K562 (cell line): ENCODE results near the gene BFSP1. TPM values are rescaled to one million over a fixed set of nuclear protein-coding genes. Genes with fewer than 3 reads are reported as not detected.

Experiments
- CREB1 ChIP-seq, 2 experiments: sonication (generic) in 1 of 2; formaldehyde crosslinking in 1 of 2; IDR thresholded peaks; 2 replicates each; pipeline versions ENCODE4 v1.6.1 to v1.8.0; 2012 to 2022; ENCODE audit warnings: inconsistent platforms in 1 of 2, mild to moderate bottlenecking in 1 of 2, missing genetic modification reagents in 1 of 2, moderate library complexity in 1 of 2
- CTBP1 ChIP-seq: fragments of 450-650 bp; IDR thresholded peaks from 2 replicates; pipeline ENCODE4 v1.6.1; 2016; ENCODE audit warnings: borderline replicate concordance
- HMG20B ChIP-seq: fragments of 250-450 bp; sonication (Bioruptor Pico); IDR thresholded peaks from 2 replicates; pipeline ENCODE4 v1.5.0; 2021; ENCODE audit warnings: mild to moderate bottlenecking
- HNRNPUL1 ChIP-seq: fragments of 200-400 bp; formaldehyde crosslinking; IDR thresholded peaks from 2 replicates; pipeline ENCODE4 v1.6.1; 2017; ENCODE audit warnings: low read length
- IFI16 ChIP-seq: fragments of 250-450 bp; sonication (Bioruptor Pico); IDR thresholded peaks from 2 replicates; pipeline ENCODE4 v2.1.2; 2022; ENCODE audit warnings: mild to moderate bottlenecking, inconsistent platforms
- LCOR ChIP-seq: sonication (generic); formaldehyde crosslinking; IDR thresholded peaks from 2 replicates; pipeline ENCODE4 v1.8.0; 2022; ENCODE audit warnings: mild to moderate bottlenecking, missing genetic modification reagents
- NBN ChIP-seq: fragments of 450-650 bp; IDR thresholded peaks from 2 replicates; pipeline ENCODE4 v1.6.1; 2016; ENCODE audit warnings: low read depth, mild to moderate bottlenecking
- NCOA4 ChIP-seq: fragments of 450-650 bp; IDR thresholded peaks from 2 replicates; pipeline ENCODE4 v1.6.1; 2018; ENCODE audit warnings: mild to moderate bottlenecking; ENCODE audit not compliant: partially characterized antibody
- NONO ChIP-seq, 2 experiments: fragments of 200-400 bp in 1 of 2; fragments of 450-650 bp in 1 of 2; formaldehyde crosslinking in 1 of 2; IDR thresholded peaks; 2 replicates each; pipeline ENCODE4 v1.6.1; 2017; ENCODE audit warnings: low read depth in 2 of 2, mild to moderate bottlenecking in 2 of 2, moderate library complexity in 2 of 2, low read length in 1 of 2
- POLR2AphosphoS5 ChIP-seq: IDR thresholded peaks from 2 replicates; pipeline ENCODE4 v1.6.1; 2011; ENCODE audit warnings: mild to moderate bottlenecking, low read depth, low read length, moderate library complexity; ENCODE audit not compliant: control insufficient read depth, insufficient read depth
- PTRF ChIP-seq: fragments of 450-650 bp; IDR thresholded peaks from 2 replicates; pipeline ENCODE4 v1.6.1; 2016; ENCODE audit warnings: mild to moderate bottlenecking, missing genetic modification characterization, missing compliant biosample characterization
- RCOR1 ChIP-seq, 2 experiments: IDR thresholded peaks; 2 replicates each; pipeline ENCODE4 v1.6.1; 2012; ENCODE audit warnings: low read depth in 2 of 2, low read length in 2 of 2, borderline replicate concordance in 1 of 2, improper control_type of control experiment in 1 of 2
- RFX1 ChIP-seq: fragments of 450-650 bp; IDR thresholded peaks from 2 replicates; pipeline ENCODE4 v1.6.1; 2016; ENCODE audit warnings: mild to moderate bottlenecking, moderate library complexity
- SMAD4 ChIP-seq: fragments of 250-450 bp; sonication (Bioruptor Pico); conservative IDR thresholded peaks from 2 replicates; pipeline ENCODE4 v1.8.0; 2021; ENCODE audit warnings: inconsistent platforms, mild to moderate bottlenecking, moderate library complexity
- TCF7 ChIP-seq: sonication (generic); IDR thresholded peaks from 2 replicates; pipeline ENCODE4 v1.6.1; 2016; ENCODE audit warnings: antibody characterized with exemption, borderline replicate concordance
- U2AF2 ChIP-seq: fragments of 200-400 bp; formaldehyde crosslinking; optimal IDR thresholded peaks from 2 replicates; pipeline ENCODE3; 2017; ENCODE audit warnings: low read depth, mild to moderate bottlenecking, low read length
- ZNF146 ChIP-seq: IDR thresholded peaks from one replicate; pipeline ENCODE4 v1.6.1; 2018; ENCODE audit warnings: missing compliant biosample characterization; ENCODE audit not compliant: unreplicated experiment
- ZNF699 ChIP-seq: fragments of 250-450 bp; sonication (Bioruptor Pico); IDR thresholded peaks from 2 replicates; pipeline ENCODE4 v1.8.0; 2021; ENCODE audit warnings: mild to moderate bottlenecking, moderate library complexity; ENCODE audit not compliant: insufficient replicate concordance
- polyA plus RNA-seq, 8 experiments: library from polyadenylated mRNA; depleted of rRNA in 4 of 8; stranded (reverse) in 5 of 8; unstranded in 3 of 8; fragments of >200 nt; fragmentation: Nextera tagmentation in 2 of 8; fragmentation: Illumina TruSeq in 1 of 8; extraction: Ambion mirVana in 2 of 8; extraction: Trizol in 1 of 8; gene quantifications; 2 replicates each; pipeline versions ENCODE4 v1.2.1 to v1.2.3, GENCODE V29; 2011 to 2014; ENCODE audit warnings: inconsistent platforms in 1 of 8, missing spikeins in 1 of 8
- total RNA-seq, 7 experiments: library from RNA; depleted of rRNA in 6 of 7; stranded (reverse); fragments of >200 nt in 6 of 7; fragmentation: Illumina TruSeq in 2 of 7; extraction: Trizol in 2 of 7; gene quantifications; 2 replicates each; pipeline versions ENCODE4 v1.2.1 to v1.2.3, GENCODE V29; 2011 to 2021; ENCODE audit warnings: low replicate concordance in 1 of 7
- TF ChIP-seq, protein P1 (sequence below): fragments of 450-650 bp; formaldehyde crosslinking; IDR thresholded peaks from 2 replicates; pipeline ENCODE4 v1.4.0; 2020; ENCODE audit warnings: mild to moderate bottlenecking, mixed read lengths
- TF ChIP-seq, protein P2 (sequence below): fragments of 450-650 bp; IDR thresholded peaks from 2 replicates; pipeline ENCODE4 v1.6.1; 2016; ENCODE audit warnings: missing biosample characterization, missing genetic modification characterization
- TF ChIP-seq, protein P3 (sequence below): IDR thresholded peaks from 2 replicates; pipeline ENCODE4 v1.6.1; 2011; ENCODE audit warnings: borderline replicate concordance, low read depth, mild to moderate bottlenecking, moderate library complexity, low read length; ENCODE audit not compliant: insufficient read depth, poor library complexity, severe bottlenecking
- TF ChIP-seq, protein P4 (sequence below): fragments of 200-800 bp; sonication (Bioruptor generic); IDR thresholded peaks from 2 replicates; pipeline ENCODE4 v1.6.1; 2017; ENCODE audit warnings: missing genetic modification characterization, missing compliant biosample characterization

Gene BFSP1
- total and polyA plus RNA-seq, 9 of the 15 experiments (the other 6 are each of a cell fraction or from before 2014, with no cell fraction given), result 0.09 to 0.86 (median 0.40) TPM

DNA sequence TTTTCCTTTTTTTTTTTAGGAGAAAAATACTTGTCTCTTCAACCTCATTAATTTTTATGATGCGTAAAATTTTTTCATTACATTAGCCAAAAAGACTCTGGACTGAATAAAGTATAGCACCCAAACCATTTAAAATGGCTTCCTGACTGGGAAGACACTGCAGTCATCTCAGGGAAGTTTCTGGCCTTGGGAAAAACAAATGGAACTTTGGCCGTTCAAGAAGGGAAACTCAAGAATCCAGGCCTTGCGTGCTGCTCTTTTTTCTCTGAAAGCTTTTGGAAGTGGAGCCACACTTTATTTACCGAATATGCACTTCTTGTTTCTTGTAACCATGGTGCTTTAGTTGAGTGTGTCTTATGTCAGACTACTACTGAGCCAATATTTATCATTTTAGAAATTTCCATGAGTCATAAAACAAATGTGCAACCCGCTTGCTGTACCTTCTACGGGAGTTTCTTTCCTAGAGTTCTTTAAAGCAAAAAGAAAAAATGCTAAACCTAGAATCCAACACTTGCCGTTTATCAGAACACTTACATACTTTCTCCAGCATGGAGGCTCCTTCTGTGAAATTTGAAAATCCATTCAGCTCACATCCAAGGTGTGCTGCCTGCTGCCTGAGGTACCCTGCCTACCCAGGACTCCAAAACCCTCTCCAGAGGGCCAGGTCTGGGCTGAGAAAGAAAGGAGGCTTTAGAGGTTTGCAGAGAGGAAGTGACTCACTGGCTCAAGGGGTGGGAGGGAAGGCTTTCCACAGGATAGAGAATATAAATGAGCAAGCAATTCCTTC lies 27.2 kb upstream of the BFSP1 start (continued):
- TF ChIP-seq ZNF699 (CRISPR knock-in tag), result no peak
- no peak for TF ChIP-seq U2AF2
- no peak for TF ChIP-seq NONO (IDR thresholded peaks at IDR 0.05; ENCODE audit: low read depth in 2 of 2, low read length in 1 of 2)
- TF ChIP-seq, protein P1, sequence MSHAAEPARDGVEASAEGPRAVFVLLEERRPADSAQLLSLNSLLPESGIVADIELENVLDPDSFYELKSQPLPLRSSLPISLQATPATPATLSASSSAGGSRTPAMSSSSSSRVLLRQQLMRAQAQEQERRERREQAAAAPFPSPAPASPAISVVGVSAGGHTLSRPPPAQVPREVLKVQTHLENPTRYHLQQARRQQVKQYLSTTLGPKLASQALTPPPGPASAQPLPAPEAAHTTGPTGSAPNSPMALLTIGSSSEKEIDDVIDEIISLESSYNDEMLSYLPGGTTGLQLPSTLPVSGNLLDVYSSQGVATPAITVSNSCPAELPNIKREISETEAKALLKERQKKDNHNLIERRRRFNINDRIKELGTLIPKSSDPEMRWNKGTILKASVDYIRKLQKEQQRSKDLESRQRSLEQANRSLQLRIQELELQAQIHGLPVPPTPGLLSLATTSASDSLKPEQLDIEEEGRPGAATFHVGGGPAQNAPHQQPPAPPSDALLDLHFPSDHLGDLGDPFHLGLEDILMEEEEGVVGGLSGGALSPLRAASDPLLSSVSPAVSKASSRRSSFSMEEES, result no peak
- no peak for TF ChIP-seq TCF7
- TF ChIP-seq IFI16 (CRISPR knock-in tag), result no peak
- TF ChIP-seq RCOR1 (IDR thresholded peaks at IDR 0.05; ENCODE audit: borderline replicate concordance in 1 of 2, low read depth in 2 of 2, low read length in 2 of 2), result no peak
- peak; percentile 55 for TF ChIP-seq RFX1
- no peak for TF ChIP-seq PTRF (tag)
- TF ChIP-seq CREB1 (IDR thresholded peaks at IDR 0.05), result no peak
- TF ChIP-seq CREB1 (CRISPR knock-in tag; IDR thresholded peaks at IDR 0.05), result no peak
- no peak for TF ChIP-seq HMG20B (CRISPR knock-in tag)
- TF ChIP-seq CTBP1, result 0 out of 2 replicates have a peak, but pooled peaks have one; percentile 16
- TF ChIP-seq POLR2AphosphoS5, result 0 out of 2 replicates have a peak, but pooled peaks have one; percentile 27
- TF ChIP-seq, protein P2, sequence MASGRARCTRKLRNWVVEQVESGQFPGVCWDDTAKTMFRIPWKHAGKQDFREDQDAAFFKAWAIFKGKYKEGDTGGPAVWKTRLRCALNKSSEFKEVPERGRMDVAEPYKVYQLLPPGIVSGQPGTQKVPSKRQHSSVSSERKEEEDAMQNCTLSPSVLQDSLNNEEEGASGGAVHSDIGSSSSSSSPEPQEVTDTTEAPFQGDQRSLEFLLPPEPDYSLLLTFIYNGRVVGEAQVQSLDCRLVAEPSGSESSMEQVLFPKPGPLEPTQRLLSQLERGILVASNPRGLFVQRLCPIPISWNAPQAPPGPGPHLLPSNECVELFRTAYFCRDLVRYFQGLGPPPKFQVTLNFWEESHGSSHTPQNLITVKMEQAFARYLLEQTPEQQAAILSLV, result no peak
- TF ChIP-seq ZNF146 (CRISPR knock-in tag), result no peak
- no peak for TF ChIP-seq NCOA4
- TF ChIP-seq, protein P3, sequence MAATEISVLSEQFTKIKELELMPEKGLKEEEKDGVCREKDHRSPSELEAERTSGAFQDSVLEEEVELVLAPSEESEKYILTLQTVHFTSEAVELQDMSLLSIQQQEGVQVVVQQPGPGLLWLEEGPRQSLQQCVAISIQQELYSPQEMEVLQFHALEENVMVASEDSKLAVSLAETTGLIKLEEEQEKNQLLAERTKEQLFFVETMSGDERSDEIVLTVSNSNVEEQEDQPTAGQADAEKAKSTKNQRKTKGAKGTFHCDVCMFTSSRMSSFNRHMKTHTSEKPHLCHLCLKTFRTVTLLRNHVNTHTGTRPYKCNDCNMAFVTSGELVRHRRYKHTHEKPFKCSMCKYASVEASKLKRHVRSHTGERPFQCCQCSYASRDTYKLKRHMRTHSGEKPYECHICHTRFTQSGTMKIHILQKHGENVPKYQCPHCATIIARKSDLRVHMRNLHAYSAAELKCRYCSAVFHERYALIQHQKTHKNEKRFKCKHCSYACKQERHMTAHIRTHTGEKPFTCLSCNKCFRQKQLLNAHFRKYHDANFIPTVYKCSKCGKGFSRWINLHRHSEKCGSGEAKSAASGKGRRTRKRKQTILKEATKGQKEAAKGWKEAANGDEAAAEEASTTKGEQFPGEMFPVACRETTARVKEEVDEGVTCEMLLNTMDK, result no peak
- TF ChIP-seq, protein P4, sequence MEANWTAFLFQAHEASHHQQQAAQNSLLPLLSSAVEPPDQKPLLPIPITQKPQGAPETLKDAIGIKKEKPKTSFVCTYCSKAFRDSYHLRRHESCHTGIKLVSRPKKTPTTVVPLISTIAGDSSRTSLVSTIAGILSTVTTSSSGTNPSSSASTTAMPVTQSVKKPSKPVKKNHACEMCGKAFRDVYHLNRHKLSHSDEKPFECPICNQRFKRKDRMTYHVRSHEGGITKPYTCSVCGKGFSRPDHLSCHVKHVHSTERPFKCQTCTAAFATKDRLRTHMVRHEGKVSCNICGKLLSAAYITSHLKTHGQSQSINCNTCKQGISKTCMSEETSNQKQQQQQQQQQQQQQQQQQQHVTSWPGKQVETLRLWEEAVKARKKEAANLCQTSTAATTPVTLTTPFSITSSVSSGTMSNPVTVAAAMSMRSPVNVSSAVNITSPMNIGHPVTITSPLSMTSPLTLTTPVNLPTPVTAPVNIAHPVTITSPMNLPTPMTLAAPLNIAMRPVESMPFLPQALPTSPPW (CRISPR knock-in tag), result peak; percentile 31
- TF ChIP-seq NBN, result no peak
- no peak for TF ChIP-seq HNRNPUL1
- TF ChIP-seq SMAD4, result no peak
- TF ChIP-seq LCOR (CRISPR knock-in tag), result no peak
